ENCODE measurements around the gene LEPR. TPM values are rescaled to one million over a fixed set of nuclear protein-coding genes. Genes with fewer than 3 reads are reported as not detected.

The LEPR gene
- total and polyA plus RNA-seq, 7 donors = 0.73 to 7.8 (median 2.1) TPM

GRCh38 chr1:65395887-65396612, 24.4 kb upstream of the LEPR start:
- Histone ChIP-seq H3K4me1 (no peaks in the 10 kb centered on the region), H3K27me3 (ENCODE audit: insufficient read depth in 3 of 3, low read length in 2 of 3) (no peaks in the 10 kb centered on the region), H3K4me3 (no peak overlapping the region), H3K36me3 (ENCODE audit: insufficient read depth in 1 of 2, low read depth in 1 of 2) (no peaks in the 10 kb centered on the region), H3K9me3 (no peaks in the 10 kb centered on the region), H3K27ac (no peak overlapping the region)
- no peak for ATAC-seq
- DNase-seq = no peak
- TF ChIP-seq CTCF (IDR thresholded peaks at IDR 0.05) = no peak
- 70 to 88% (median 74%) methylated on average over 3 of the region's 3 CpGs for WGBS, 3 donors
- intact Hi-C loops (cut with DNase I) = no loop called here

- Histone ChIP-seq H3K36me3 (ENCODE audit: insufficient read depth in 1 of 2, low read depth in 1 of 2) (no peaks in the 10 kb centered on the region), H3K27ac (no peak overlapping the region), H3K27me3 (ENCODE audit: insufficient read depth in 3 of 3, low read length in 2 of 3) (peaks cover 0 to 2% (median 0%) of the 10 kb centered on the region in 3 donors), H3K4me1 (no peaks in the 10 kb centered on the region), H3K4me3 (no peak overlapping the region), H3K9me3 (no peaks in the 10 kb centered on the region)
- 95 to 100% (median 100%) methylated on average over 1 of the region's 1 CpG for WGBS, 3 donors
- DNase-seq (no peak), ATAC-seq (no peak)
- intact Hi-C loops (cut with DNase I) = no loop called here
- no peak for TF ChIP-seq CTCF (IDR thresholded peaks at IDR 0.05)
These were observed 22.4 kb upstream of the LEPR start for GRCh38 chr1:65398083-65398482.

GRCh38 chr1:65399003-65399402, 21.5 kb upstream of the LEPR start:
- no peaks in the 10 kb centered on the region for H3K9me3 ChIP-seq
- intact Hi-C loops (cut with DNase I) = no loop called here
- DNase-seq = no peak
- no peak overlapping the region for H3K4me3 ChIP-seq
- H3K27me3 ChIP-seq (ENCODE audit: insufficient read depth in 3 of 3, low read length in 2 of 3) = peaks cover 0 to 2% (median 0%) of the 10 kb centered on the region in 3 donors
- 88 to 96% (median 91%) methylated on average over 1 of the region's 1 CpG for WGBS, 3 donors
- H3K27ac ChIP-seq = no peak overlapping the region
- TF ChIP-seq CTCF (IDR thresholded peaks at IDR 0.05) = no peak
- no peak for ATAC-seq
- no peaks in the 10 kb centered on the region for H3K36me3 ChIP-seq (ENCODE audit: insufficient read depth in 1 of 2, low read depth in 1 of 2)
- H3K4me1 ChIP-seq = no peaks in the 10 kb centered on the region

GRCh38 chr1:65401612-65402011, 18.9 kb upstream of the LEPR start:
- 78 to 82% (median 81%) methylated on average over 3 of the region's 3 CpGs for WGBS, 3 donors
- ATAC-seq = no peak
- intact Hi-C loops (cut with DNase I) = no loop called here

More at GRCh38 chr1:65401612-65402011, 18.9 kb upstream of the LEPR start:
- no peak for DNase-seq
- Histone ChIP-seq H3K27me3 (ENCODE audit: insufficient read depth in 3 of 3, low read length in 2 of 3) (peaks cover 0 to 4% (median 0%) of the 10 kb centered on the region in 3 donors), H3K36me3 (ENCODE audit: insufficient read depth in 1 of 2, low read depth in 1 of 2) (no peaks in the 10 kb centered on the region), H3K4me3 (no peak overlapping the region), H3K27ac (no peak overlapping the region), H3K4me1 (no peaks in the 10 kb centered on the region), H3K9me3 (no peaks in the 10 kb centered on the region)
- TF ChIP-seq CTCF (IDR thresholded peaks at IDR 0.05) = no peak

All from psoas muscle (tissue), 8 donors.